H4 (cell line): ENCODE data around the gene PTPRD. TPM values are rescaled to one million over a fixed set of nuclear protein-coding genes. Genes with fewer than 3 reads are reported as not detected.
"Not testable (repeated sequence)": the region's sequence is repeated elsewhere in the genome, so short reads cannot be mapped to it uniquely, and the experiment has no call there.

ENCODE experiments used
- DNase-seq: peaks from one replicate; pipeline ENCODE4 v3.0.0-alpha.2; 2015; ENCODE audit warnings: low spot score
- total RNA-seq: library from RNA; depleted of rRNA; stranded (reverse); fragments of >200 nt; shearing (Covaris generic); gene quantifications from 2 replicates; pipeline ENCODE4 v1.2.3, GENCODE V29; 2014

PTPRD gene
- total RNA-seq, 1 experiment from 2014 or later = 3.8 TPM

DNA sequence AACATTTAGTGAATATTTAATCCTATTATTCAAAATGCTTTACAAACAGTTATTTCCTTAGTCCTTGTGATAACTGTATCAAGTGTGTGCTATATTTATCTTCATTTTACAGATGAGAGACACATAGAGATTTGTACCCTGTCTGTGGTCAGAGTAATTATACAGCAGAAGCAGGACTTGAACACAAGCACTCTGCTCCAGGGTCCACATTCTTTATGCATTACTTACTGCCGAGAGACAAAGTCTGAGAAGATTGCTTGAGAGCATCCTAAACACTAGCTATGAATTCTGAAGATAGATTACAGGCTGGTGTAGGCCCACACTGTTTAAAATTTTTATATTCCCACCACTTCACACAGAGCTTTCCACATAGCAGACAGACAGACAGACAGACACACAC, 1887.2 kb downstream of the PTPRD start:
- DNase-seq = no peak

DNA sequence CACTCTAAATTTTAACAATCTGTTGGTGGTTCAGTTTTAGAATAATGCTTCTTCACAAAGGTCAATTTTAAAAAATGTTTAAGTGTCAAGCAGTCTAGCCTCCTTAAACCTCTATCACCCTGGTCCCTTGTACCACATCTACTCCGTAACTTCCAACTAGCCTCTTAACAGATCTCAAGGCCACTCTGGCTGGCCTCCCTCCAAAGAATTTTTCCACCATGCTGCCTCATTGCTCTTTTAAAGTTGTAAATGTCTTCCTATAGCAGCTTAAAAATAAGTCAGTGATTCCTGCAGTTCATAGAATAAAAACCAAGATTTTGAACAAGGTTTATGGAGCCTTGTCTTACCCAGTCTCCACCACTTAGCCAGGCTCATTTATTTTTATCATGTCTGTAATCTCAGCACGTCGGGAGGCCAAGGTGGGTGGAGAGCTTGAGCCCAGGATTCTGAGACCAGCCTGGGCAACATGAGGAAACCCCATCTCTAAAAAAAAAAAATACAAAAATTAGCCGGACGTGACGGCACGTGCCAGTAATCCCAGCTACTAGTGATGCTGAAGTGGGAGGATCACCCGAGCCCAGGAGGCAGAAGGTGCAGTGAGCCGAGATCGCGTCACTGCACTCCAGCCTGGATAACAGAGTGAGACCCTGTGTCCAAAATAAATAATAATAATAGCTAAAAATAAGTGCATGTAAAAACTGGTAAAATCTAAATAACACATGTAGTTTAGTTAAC, 1888.4 kb downstream of the PTPRD start:
- DNase-seq = no peak

DNA sequence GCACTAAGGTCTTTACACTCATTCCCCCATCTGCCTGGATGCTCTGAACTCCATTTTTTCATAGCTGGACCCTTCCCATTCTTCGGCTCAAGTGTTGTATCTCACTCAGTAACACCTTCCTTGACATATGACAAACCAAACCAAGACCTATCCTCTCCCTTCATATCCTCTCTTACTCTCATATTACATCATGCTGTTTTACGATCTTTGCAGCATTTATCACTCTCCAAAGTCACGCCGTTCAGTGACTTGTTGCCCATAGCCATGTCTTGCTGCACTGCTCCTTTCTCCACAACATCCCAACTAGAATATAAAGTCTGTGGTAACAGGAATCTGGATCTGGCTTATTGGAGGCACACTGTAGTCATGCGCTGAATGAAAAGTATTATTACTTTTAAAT, 1889.6 kb downstream of the PTPRD start:
- DNase-seq = no peak

DNA sequence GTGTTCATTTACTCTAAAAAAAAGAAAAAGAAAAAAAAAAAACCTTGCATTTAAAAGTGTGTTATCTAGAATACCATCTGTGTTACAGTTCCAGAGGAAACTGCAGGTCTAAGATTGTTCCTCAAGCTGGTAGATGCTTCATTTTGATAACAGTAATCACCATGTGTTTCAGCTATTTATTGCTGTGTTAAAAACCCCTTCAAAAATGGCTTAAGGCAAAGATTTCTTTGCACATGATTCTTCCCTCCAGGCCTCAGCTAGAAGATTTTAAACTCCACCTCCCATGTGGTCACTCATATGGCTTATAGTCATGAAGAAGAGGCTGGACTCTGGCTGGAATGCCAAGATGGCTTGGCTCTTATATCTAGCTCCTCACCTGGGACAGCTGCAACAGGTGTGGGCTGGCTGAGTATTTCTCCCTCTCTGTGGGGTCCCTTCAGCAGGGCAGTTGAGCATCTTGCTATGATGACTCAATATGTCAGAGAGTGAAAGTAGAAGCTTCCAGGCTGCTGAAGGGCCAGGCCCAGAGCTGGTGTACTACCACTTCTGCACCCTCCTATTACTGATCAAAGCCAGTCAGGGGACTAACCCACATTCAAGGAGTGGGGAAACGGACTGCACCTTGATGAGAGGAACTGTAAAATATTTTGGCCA, 1892.8 kb downstream of the PTPRD start:
- DNase-seq = no peak

DNA sequence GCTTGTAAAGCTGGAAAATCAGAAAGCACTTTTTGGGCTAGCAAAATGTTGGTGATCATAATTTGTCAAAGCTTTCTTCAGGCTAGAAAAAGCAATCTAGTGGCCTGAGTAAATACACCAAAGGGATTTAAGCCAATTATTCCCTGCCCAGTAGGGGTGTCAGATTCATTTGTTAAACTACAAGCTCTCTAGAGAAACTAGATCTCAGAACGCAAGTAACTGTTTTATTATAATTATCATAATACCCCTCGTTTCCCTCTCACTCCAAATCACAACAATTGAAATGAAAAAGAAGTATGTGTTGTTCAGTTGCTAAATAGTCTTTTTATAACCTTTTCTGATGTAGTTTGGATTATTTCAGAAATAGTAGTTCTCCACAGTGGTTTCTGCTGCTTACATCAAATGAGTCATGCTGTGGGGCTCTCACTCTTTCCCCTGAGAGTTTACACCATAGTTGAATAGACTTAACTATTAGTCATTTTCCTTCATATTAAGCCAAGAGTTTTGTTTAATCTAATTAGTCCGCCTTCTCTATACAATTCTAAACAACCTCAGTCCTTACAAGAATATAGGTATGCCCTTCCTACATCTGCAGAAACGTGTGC, 1894.6 kb downstream of the PTPRD start:
- peak; percentile 36 for DNase-seq

DNA sequence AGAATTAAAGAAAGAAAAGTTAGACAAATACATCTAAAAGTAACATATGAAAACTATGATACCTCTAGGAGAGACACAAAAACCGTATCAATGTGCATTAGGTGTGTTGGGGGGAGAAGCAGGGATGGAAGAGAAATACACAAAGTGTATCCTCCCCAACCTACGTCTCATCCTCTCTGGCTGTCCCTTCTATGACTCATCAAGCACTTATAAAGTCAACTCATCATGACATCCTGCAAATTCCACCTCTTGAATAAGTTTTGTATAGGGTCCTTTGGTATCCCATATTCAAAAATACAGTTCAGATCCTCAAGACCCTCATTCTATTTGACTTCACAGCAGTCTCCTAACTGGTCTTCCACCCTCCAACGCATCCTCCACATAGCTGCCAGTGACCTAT, 1895.7 kb downstream of the PTPRD start:
- DNase-seq = no peak

DNA sequence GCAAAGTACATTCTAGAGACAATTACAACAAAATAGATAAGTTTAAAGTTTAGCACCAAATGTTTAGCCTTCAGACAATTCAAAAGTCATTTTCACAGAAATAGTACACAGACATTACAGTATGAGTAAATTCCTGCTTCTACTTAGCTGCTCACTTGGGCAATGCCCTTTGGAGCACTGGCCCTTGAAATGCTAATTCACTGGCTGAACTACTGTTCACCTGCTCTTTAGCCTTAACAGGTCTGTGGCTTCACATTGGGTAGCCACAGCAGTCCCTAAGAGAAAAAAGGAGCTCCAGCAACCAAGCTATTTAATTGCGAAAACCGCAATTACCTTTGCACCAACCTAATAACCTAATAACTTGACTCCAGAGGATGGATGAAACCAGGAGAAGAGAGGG, 1897.0 kb downstream of the PTPRD start:
- no peak for DNase-seq

DNA sequence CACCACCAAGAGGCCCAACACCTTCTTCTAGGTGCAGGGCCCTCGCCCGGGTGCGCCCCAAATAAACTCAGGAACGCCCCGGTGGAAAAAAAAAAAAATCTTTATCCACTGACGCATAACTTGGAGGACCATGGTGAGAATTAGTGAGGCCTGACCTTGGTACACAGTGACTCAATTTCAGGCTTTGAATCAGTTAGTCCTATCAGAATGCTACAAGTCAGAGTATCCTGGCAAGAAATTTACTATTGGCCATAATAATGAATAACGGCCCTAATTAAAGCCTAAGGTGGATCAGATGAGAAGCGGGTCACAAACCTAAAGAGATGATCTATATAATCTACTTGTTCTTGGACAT, 1899.0 kb downstream of the PTPRD start:
- DNase-seq = no peak

DNA sequence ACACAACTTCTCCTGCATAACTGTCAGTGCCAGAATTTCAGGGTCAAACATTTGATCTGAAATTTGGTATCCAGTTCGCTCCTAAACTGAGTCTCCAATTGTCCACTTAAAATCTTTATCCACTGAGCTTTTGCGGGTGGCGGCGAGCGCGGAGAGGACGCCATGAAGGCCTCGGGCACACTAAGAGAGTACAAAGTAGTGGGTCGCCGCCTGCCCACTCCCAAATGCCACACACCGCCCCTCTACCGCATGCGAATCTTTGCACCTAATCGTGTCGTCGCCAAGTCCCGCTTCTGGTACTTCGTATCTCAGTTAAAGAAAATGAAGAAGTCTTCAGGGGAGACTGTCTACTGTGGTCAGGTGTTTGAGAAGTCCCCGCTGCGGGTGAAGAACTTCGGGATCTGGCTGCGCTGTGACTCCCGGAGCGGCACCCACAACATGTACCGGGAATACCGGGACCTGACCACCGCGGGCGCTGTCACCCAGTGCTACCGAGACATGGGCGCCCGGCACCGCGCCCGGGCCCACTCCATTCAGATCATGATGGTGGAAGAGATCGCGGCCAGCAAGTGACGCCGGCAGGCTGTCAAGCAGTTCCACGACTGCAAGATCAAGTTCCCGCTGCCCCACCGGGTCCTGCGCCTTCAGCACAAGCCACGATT, 1899.5 kb downstream of the PTPRD start:
- DNase-seq = no peak

DNA sequence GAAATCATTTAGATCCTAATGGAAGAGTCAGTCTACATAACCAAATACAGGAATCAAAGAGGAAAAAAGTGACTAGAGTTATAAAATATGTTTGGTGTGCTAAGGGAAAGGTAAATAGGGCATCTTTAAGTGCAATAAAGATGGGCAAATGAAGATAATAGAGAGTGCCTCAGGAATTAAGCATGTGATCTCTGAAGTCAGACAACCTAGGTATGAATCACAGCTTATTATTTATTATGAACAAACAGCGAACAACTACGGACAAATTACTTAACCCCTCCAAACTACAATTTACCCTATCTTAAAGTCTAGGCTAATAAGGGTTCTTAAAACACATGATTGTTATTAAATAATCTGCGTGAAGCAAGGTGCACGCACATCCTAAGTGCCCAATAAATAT, 1903.1 kb downstream of the PTPRD start:
- no peak for DNase-seq

DNA sequence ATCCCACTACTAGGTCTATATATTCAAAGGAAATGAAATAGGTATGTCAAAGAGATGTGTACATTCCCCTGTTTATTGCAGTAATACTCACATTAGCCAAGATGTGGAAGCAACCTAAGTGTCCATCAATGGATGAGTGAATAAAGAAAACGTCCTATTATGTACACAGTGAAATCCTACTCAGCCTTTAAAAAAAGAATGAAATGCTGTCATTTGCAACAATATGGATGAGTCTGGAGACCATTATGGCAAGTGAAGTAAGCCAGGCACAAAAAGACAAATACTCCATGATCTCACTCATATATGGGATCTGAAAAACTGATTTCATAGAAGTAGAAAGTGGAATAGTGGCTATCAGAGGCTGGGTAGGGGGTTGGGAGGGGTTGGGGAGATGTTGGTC, 1904.1 kb downstream of the PTPRD start:
- DNase-seq = no peak

DNA sequence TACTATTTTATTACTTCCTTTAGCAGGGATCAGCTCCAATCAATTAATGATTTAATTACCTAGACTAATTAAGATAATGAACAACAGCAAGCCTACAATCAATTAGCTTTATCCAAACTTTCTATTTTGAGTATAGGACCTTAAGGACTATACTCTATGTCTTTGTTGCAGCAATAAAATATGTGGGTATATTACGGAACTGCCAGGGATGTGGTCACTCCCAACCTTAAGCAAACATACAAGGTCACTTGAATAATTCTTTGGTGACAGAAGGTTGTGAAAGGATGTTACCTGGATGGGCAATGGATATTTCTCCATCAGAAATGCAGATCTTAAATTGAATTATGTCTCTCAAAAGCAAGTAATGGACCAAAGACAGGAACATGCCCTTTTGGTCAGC, 1905.8 kb downstream of the PTPRD start:
- DNase-seq = no peak

DNA sequence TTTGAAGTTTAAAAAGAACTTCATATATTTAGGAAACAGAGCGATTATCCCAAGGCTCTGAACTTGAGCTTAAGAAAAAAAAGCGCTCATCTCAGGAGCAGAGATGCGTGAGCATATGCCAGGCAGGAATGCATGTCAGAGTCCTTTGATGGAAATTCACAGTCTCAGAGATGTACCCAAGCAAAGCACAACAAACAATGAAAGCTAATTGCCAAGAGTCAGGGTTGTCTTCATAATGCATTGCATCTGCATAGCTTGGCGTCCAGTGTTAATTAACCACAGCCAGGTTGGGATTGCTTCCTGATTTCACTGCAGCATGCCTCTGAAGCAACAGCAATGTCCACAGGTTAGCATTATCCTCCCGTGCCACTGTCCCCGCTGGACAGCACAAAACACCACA, 1906.3 kb downstream of the PTPRD start:
- DNase-seq = no peak

DNA sequence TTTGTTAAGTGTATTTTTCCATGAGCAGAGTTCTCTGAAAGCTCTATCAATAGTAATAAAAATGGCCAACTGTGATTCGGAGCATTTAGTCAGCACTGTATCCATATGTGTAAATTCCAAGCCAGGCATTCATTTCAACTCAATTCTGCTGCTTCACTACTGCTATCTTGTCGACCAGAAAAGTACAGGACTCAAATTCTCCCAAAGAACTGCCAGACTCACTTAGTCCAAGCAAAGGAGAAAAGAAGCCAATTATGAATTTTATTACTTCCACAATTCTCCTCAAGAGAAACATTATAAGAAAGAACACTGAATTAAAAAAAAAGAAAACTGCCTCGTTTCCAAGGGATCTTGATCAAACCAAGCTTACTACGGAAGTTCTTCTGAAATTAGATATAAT, 1906.9 kb downstream of the PTPRD start:
- no peak for DNase-seq

DNA sequence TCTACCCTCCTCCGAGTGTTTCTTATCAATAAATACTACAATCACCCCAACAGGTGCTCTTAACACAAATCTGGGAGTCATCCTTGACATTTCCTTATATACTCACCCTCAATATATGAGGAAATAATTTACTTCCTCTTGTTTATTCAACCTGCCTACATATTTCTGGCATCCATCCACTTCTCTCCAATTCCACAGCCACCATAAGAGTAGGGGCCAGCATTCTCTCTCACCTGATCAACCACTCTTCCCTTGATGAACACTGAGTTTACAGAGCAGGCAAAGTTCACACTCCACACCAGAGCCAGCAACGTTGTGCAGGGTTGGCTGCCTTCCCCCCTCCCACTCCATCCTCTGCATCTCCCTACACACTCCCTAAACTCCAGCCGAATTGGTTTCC, 1908.9 kb downstream of the PTPRD start:
- no peak for DNase-seq

DNA sequence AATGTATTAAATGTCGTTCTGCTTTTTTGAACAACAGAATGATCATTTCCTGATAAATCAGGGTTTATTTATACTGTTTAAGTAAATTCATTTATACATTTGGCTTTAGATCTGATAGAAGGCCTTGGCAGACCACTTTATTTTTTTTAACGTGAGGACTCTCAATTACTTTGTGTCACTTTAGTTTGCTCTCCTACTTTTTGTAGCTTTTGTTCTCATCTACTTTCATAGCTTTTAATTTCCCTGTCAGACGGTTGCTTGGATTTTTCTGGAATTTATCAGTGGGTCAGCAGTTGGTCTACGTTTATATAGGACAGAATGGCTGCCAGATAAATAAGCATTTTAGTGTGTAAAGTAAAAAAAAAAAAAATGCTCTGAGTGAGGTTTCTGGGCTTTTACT, 1910.9 kb downstream of the PTPRD start:
- DNase-seq = no peak

DNA sequence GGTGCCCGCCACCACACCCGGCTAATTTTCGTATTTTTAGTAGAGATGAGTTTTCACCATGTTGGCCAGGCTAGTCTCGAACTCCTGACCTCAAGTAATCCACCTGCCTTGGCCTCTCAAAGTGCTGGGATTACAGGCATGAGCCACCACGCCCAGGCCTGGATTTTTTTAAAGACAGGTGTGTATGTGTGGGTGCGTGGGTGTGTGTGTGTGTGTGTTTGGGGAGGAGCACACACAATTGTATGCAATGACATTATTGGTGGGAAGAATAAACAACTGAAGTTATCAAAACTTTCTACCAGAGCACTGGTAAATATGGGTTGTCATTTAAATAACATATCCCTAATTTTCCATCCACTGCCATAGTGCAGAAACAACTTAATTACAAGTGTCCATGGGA, 1915.2 kb downstream of the PTPRD start:
- DNase-seq = not testable (repeated sequence)

DNA sequence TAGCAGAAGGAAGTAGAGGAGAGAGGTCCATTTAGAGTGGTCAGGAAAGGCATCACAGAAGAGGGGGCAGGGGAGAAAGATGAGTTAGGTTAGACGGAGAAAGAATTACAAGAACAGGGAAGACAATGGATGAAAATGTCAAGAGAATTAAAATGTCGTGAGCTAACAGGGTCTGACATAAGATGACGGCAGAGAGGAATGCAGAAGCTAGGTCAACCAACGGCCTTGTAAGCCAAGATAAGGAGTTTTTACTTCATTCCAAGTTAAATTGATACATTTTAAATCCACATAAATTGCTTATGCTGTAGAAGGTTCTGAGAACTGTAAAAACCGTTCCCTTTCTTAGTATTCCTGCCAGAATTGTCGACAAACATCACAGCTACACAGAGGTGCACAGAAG, 1916.3 kb downstream of the PTPRD start:
- no peak for DNase-seq

DNA sequence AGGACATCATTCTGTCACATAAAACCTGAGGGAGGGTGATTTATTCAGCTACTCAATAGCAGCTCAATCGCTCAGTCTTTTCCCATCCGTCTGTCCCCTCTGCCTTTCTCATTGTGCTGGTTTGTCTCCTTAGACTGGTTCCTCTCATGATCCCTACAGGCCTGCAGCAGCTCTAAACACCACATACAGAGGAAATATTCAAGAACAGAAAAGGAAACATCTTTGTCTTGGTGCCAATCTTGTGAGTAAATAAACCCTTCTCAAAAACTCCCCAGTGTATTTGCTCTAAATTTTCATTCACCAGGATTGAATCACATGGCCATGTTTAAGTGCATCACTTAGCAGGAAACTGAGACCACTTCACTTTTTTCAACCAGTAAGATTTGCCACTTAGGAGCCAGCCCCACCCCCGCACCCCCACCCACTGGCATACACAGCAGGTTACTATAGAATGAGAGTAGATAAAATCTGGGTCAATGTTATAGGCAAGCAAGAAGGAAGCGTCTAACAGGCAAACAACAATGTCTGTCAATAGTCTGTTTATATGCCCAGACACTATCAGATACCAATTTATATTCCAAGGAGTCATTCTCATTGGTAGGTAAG, 1917.7 kb downstream of the PTPRD start:
- no peak for DNase-seq

DNA sequence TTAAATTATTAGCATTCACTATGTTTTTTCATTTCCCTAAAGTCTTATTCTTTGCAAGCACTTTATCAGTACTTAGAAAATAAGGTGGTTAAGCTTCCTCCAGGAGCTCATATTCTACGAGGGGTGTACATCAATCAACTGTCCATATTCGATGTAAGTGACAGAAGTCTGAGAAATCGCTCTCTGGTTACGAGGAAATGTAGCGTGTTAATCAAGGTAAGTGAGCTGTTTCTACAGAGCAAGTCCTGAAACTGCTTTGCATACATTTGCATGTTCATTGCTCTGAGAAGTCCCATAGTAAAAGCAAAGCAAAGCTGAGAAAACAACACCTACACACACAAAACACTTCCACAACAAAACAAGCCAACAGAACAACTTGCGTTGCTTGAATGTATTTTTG, 1919.3 kb downstream of the PTPRD start:
- no peak for DNase-seq

DNA sequence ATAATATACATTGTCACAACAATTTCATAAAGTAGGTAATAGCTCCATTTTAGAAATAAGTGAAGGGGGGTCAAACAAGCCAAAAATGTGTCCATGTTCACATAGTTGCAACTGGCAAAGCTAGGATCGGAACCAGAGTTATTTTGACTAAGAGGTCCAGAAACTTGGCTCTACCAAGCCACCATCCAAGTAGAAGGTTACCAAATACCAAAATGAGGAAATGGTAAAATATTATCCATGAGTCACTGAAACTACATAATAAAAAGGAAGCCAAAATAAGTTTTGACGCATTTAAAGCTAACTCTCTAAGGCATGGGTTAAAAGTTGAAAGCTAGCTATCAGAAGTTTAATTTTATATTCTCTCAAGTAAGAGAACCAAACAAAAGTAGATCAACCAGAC, 1926.3 kb downstream of the PTPRD start:
- no peak for DNase-seq

DNA sequence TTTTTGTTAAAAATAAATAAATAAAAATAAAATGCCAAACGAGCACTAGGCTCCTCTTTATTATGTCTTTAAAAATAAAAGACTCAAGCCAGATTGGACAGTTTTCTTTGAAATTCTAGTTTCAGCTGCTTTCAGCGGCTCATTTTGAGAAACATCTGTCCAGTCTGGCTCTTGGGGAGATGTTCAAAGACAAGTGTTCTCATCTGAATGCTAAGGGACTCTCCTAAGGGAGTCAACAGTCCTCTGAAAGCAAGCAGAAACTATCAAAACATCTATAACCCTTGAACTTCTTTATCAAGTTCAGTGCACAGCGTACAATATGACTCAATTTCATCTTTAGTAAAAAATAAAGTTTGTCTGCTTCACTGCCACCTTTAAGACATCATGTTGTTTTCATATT, 1927.0 kb downstream of the PTPRD start:
- no peak for DNase-seq
